Measurements from ENCODE around the gene TMPRSS15. TPM values are rescaled to one million over a fixed set of nuclear protein-coding genes. Genes with fewer than 3 reads are reported as not detected.

The TMPRSS15 gene
- total and polyA plus RNA-seq, 7 donors: not detected

DNA sequence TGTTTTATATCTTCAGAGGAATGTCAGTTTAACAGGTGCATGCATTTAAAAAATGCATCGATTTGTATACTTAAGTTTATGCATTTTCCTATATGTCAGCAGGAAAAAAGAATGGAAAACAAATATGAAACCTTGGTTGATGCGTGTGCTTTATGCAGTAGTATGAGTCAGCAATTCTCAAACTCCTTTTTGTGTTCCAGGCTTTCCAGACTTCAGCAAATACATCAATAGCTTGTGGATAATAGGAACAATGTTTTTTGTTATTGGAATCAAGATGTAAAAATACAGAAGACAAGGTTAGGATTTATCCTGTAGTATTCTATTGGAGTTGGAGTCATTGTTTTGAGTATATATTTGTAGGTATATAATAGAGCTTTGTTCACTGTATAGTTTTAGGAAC is 113.7 kb downstream of the TMPRSS15 start:
- Histone ChIP-seq H3K27ac (no peak overlapping the region), H3K9me3 (no peaks in the 10 kb centered on the region), H3K4me1 (peaks cover 0 to 24% (median 17%) of the 10 kb centered on the region in 4 donors), H3K36me3 (no peaks in the 10 kb centered on the region), H3K27me3 (no peaks in the 10 kb centered on the region), H3K4me3 (no peak overlapping the region)
- intact Hi-C loops (cut with DNase I): no loop called here
- TF ChIP-seq POLR2AphosphoS5 (IDR thresholded peaks at IDR 0.05) (no peak), POLR2A (IDR thresholded peaks at IDR 0.05) (no peak)
- TF ChIP-seq, protein P1, sequence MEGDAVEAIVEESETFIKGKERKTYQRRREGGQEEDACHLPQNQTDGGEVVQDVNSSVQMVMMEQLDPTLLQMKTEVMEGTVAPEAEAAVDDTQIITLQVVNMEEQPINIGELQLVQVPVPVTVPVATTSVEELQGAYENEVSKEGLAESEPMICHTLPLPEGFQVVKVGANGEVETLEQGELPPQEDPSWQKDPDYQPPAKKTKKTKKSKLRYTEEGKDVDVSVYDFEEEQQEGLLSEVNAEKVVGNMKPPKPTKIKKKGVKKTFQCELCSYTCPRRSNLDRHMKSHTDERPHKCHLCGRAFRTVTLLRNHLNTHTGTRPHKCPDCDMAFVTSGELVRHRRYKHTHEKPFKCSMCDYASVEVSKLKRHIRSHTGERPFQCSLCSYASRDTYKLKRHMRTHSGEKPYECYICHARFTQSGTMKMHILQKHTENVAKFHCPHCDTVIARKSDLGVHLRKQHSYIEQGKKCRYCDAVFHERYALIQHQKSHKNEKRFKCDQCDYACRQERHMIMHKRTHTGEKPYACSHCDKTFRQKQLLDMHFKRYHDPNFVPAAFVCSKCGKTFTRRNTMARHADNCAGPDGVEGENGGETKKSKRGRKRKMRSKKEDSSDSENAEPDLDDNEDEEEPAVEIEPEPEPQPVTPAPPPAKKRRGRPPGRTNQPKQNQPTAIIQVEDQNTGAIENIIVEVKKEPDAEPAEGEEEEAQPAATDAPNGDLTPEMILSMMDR (IDR thresholded peaks at IDR 0.05): no peak
- no peak for DNase-seq
- 65 to 73% methylated on average over 2 of the region's 2 CpGs for WGBS, 2 donors

DNA sequence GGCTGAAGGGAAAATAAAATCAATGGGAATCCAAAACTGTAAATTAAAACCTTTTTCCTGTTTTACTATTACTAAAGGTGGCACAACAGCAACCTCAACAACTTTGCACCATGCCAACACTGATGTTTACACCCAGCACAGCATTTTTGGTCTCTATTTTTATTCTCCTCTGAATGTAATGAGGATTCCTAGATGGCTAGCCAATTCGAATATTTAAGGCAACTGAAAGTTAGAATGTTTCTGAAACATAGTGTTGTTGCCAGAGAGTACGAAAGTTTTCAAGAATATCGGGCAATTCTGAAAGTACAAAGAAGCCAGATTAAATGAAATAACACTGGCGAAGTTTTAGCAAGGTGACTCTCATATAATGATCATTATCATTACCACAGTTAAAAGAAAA is 118.2 kb downstream of the TMPRSS15 start:
- TF ChIP-seq, protein P1 (IDR thresholded peaks at IDR 0.05): no peak
- TF ChIP-seq EP300 (IDR thresholded peaks at IDR 0.05) (no peak), POLR2AphosphoS5 (IDR thresholded peaks at IDR 0.05) (no peak)
- WGBS, 2 donors: 83 to 89% methylated on average over 4 of the region's 4 CpGs
- Histone ChIP-seq H3K4me3 (no peak overlapping the region), H3K27me3 (no peaks in the 10 kb centered on the region), H3K9me3 (no peaks in the 10 kb centered on the region), H3K4me1 (peaks cover 0 to under 1% (median 0%) of the 10 kb centered on the region in 4 donors), H3K36me3 (no peaks in the 10 kb centered on the region), H3K27ac (no peak overlapping the region)
- intact Hi-C loops (cut with DNase I): no loop called here
- no peak for DNase-seq

DNA sequence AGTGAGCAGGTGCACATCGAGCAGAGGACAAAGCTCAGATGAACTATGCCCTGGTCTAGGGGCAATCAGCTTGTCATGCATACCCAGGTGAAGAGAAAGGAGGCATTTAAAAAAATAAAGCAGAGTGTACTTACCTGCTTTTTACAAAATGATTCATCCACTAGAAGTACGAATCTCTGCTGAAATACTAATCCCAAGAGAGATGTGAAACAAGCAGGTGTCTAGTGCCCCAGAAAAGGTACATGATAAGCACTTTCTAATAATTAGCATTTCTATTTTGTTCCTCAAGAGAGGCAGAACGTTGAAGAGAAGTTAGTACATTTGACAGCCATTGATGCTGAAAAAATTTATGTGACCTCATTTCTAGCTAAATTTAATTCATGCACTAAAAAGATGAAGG is 127.8 kb downstream of the TMPRSS15 start:
- WGBS, 2 donors: 19 to 61% methylated on average over 3 of the region's 3 CpGs
- no peaks in the 10 kb centered on the region for H3K27me3 ChIP-seq
- H3K4me3 ChIP-seq: no peak overlapping the region
- H3K27ac ChIP-seq: no peak overlapping the region
- H3K36me3 ChIP-seq: no peaks in the 10 kb centered on the region
- DNase-seq: no peak
- no peak for TF ChIP-seq POLR2A (IDR thresholded peaks at IDR 0.05)
- TF ChIP-seq, protein P1 (IDR thresholded peaks at IDR 0.05): no peak
- TF ChIP-seq EP300 (IDR thresholded peaks at IDR 0.05): no peak
- TF ChIP-seq POLR2AphosphoS5 (IDR thresholded peaks at IDR 0.05): no peak
- H3K9me3 ChIP-seq: no peaks in the 10 kb centered on the region
- intact Hi-C loops (cut with DNase I): no loop called here
- H3K4me1 ChIP-seq: no peaks in the 10 kb centered on the region

DNA sequence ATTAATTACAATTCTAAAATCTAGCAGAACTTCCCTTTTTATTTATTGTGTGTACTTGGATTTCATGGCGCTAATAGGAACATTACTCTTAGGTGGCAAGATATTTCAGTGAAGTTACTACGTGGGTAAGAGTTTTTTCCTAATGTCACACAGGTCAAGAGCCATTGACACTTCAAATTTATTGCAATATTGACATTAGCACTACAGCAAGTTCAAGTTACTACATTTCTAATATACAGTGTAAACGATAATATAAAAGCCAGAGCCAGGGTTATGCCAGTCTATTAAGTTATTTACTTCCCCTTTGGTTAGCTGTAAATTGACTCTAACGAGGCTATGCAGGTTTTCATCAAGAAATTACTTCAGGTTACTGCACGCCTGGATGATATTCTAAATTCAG is 129.2 kb downstream of the TMPRSS15 start:
- DNase-seq: no peak
- H3K9me3 ChIP-seq: no peaks in the 10 kb centered on the region
- H3K36me3 ChIP-seq: no peaks in the 10 kb centered on the region
- no peaks in the 10 kb centered on the region for H3K27me3 ChIP-seq
- intact Hi-C loops (cut with DNase I): no loop called here
- 65 to 74% methylated on average over 5 of the region's 5 CpGs for WGBS, 2 donors
- H3K4me3 ChIP-seq: no peak overlapping the region
- H3K27ac ChIP-seq: no peak overlapping the region
- no peak for TF ChIP-seq POLR2A (IDR thresholded peaks at IDR 0.05)
- TF ChIP-seq POLR2AphosphoS5 (IDR thresholded peaks at IDR 0.05): no peak
- TF ChIP-seq, protein P1 (IDR thresholded peaks at IDR 0.05): no peak
- TF ChIP-seq EP300 (IDR thresholded peaks at IDR 0.05): no peak
- no peaks in the 10 kb centered on the region for H3K4me1 ChIP-seq

DNA sequence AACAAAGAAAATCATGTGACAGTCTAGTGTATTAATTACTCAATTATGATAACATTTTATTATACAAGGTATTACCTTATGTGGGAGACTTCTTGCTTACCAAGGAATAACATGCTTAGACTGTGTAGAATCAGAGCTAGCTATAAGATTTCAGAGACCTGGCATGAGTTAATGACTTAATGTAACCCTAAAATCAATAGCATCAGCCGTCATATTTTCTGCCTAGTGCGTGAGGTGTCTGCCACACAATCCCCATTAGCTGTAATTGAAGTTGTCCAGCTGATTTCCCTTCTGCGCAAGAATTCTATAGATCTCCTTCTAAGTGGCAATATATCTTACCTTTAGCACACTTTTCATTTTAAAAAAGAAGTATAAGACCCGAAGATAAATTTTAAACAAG is 130.2 kb downstream of the TMPRSS15 start:
- WGBS, 2 donors: 87 to 89% methylated on average over 4 of the region's 4 CpGs
- no peaks in the 10 kb centered on the region for H3K9me3 ChIP-seq
- TF ChIP-seq, protein P1 (IDR thresholded peaks at IDR 0.05): no peak
- TF ChIP-seq EP300 (IDR thresholded peaks at IDR 0.05) (no peak), POLR2A (IDR thresholded peaks at IDR 0.05) (no peak), POLR2AphosphoS5 (IDR thresholded peaks at IDR 0.05) (no peak)
- no peaks in the 10 kb centered on the region for H3K36me3 ChIP-seq
- H3K4me1 ChIP-seq: no peaks in the 10 kb centered on the region
- H3K27ac ChIP-seq: no peak overlapping the region
- no peak for DNase-seq
- no peaks in the 10 kb centered on the region for H3K27me3 ChIP-seq
- intact Hi-C loops (cut with DNase I): no loop called here
- H3K4me3 ChIP-seq: no peak overlapping the region

Measured in sigmoid colon (tissue), 7 donors.